Sigmoid colon (tissue), 7 donors: ENCODE measurements around the gene NCSTN. TPM values are rescaled to one million over a fixed set of nuclear protein-coding genes. Genes with fewer than 3 reads are reported as not detected.

ENCODE experiments used
- DNase-seq: peaks from one replicate; pipeline ENCODE4 v3.0.0-alpha.2; 2019
- H3K27ac ChIP-seq, 4 donors: fragments of 200-600 bp; sonication (generic); one replicate each; pipeline ENCODE4 v1.5.1; 2016 to 2019; ENCODE audit warnings: mild to moderate bottlenecking in 1 of 4
- H3K27me3 ChIP-seq, 3 donors: fragments of 200-600 bp; sonication (generic); one replicate each; pipeline ENCODE4 v1.5.1; 2019; ENCODE audit warnings: mild to moderate bottlenecking in 1 of 3
- H3K36me3 ChIP-seq, 4 donors: fragments of 200-600 bp; sonication (generic); one replicate each; pipeline ENCODE4 v1.5.1; 2016 to 2019
- H3K4me1 ChIP-seq, 4 donors: fragments of 200-600 bp; sonication (generic); one replicate each; pipeline ENCODE4 v1.5.1; 2017 to 2019
- H3K4me3 ChIP-seq, 4 donors: fragments of 200-600 bp; sonication (generic); one replicate each; pipeline ENCODE4 v1.5.1; 2017 to 2019; ENCODE audit warnings: mild to moderate bottlenecking in 2 of 4, moderate library complexity in 1 of 4
- H3K9me3 ChIP-seq, 4 donors: fragments of 200-600 bp in 3 of 4; sonication (generic) in 3 of 4; one replicate each; pipeline versions ENCODE4 v1.5.1 to v1.6.1; 2013 to 2019
- EP300 ChIP-seq, 4 donors: sonication (generic); formaldehyde crosslinking; IDR thresholded peaks; one replicate each; pipeline ENCODE4 v1.6.1; 2017; ENCODE audit warnings: antibody characterized with exemption in 4 of 4
- POLR2A ChIP-seq, 2 donors: fragments of 450-650 bp; IDR thresholded peaks; one replicate each; pipeline ENCODE4 v1.6.1; 2016; ENCODE audit warnings: antibody characterized with exemption in 2 of 2, mild to moderate bottlenecking in 2 of 2, moderate library complexity in 2 of 2
- POLR2AphosphoS5 ChIP-seq, 4 donors: sonication (generic); formaldehyde crosslinking; IDR thresholded peaks; one replicate each; pipeline ENCODE4 v1.6.1; 2017; ENCODE audit warnings: antibody characterized with exemption in 4 of 4
- WGBS, 2 donors: extraction: QIAGEN DNeasy Blood & Tissue Kit; methylation state at CpG; one replicate each; pipeline ENCODE4 v1.1.7; 2013; 5-methylcytosine and 5-hydroxymethylcytosine counted together
- intact Hi-C: fragments of 100-400 bp; cut with DNase I; formaldehyde crosslinking; loops from one replicate; pipeline ENCODE4 v1.15.1; 2023
- polyA plus RNA-seq, 3 donors: library from polyadenylated mRNA; stranded (reverse); fragments of 200-250 nt; gene quantifications; one replicate each; pipeline ENCODE4 v1.2.3, GENCODE V29; 2013
- total RNA-seq, 4 donors: library from RNA; depleted of rRNA; stranded (reverse); fragments of >200 nt; gene quantifications; one replicate each; pipeline ENCODE4 v1.1.0, GENCODE V29; 2016
- TF ChIP-seq, protein P1 (sequence below), 4 experiments: fragments of 450-650 bp in 3 of 4; fragments of 200-600 bp in 1 of 4; IDR thresholded peaks; one replicate each; pipeline ENCODE4 v1.5.1; 2016 to 2019; ENCODE audit warnings: antibody characterized with exemption in 4 of 4, mild to moderate bottlenecking in 3 of 4, moderate library complexity in 2 of 4
- donor health status: healthy with polysubstance abuse.
- donor health status: Bipolar disorder and iron deficiency.
- donor health status: healthy.

The NCSTN gene
- total and polyA plus RNA-seq, 7 donors, result 12.0 to 55.6 (median 32.9) TPM

DNA sequence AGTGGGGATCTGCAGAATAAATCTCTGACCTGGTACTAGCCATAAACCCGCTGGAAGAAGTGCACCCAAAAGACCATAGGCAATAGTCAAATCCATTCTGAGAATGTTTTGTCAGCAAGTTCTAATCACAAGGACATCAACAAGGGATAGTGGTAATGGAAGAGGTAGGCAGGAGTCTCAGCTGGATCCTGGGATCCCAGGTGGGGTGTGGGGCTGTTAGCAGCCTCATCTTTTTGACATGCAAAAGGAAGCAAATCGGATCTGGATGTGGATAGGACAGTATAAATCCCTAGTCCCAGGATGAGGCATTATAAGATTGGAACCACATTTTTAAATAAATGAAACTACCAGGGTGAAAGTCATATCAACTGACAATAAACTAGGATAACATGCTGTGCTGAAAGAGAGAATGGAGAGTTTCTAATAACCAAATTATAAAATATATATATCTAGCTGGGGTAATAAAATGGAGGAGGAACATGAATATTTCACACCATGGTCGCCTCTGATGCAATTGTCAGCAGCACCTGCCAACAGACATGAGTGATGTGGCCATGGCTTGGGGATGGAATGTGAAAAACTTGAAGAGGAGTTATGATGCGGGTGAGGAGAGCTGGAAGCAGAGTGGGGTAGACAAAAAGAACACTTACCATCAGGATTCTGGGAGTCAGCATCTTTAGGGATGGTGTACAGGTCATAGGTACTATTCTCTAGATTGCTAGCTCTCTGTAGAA lies 34.6 kb upstream of the NCSTN start:
- intact Hi-C loops, result no loop called here
- no peaks in the 10 kb centered on the region for H3K27me3 ChIP-seq
- DNase-seq, result no peak
- WGBS, 2 donors, result 92 to 93% methylated on average over 4 of the region's 4 CpGs
- peaks cover 74 to 100% (median 90%) of the 10 kb centered on the region in 4 donors for H3K36me3 ChIP-seq
- H3K4me1 ChIP-seq, result no peaks in the 10 kb centered on the region
- no peak for TF ChIP-seq POLR2A (IDR thresholded peaks at IDR 0.05)
- TF ChIP-seq POLR2AphosphoS5 (IDR thresholded peaks at IDR 0.05), result no peak
- no peak for TF ChIP-seq EP300 (IDR thresholded peaks at IDR 0.05)
- TF ChIP-seq, protein P1, sequence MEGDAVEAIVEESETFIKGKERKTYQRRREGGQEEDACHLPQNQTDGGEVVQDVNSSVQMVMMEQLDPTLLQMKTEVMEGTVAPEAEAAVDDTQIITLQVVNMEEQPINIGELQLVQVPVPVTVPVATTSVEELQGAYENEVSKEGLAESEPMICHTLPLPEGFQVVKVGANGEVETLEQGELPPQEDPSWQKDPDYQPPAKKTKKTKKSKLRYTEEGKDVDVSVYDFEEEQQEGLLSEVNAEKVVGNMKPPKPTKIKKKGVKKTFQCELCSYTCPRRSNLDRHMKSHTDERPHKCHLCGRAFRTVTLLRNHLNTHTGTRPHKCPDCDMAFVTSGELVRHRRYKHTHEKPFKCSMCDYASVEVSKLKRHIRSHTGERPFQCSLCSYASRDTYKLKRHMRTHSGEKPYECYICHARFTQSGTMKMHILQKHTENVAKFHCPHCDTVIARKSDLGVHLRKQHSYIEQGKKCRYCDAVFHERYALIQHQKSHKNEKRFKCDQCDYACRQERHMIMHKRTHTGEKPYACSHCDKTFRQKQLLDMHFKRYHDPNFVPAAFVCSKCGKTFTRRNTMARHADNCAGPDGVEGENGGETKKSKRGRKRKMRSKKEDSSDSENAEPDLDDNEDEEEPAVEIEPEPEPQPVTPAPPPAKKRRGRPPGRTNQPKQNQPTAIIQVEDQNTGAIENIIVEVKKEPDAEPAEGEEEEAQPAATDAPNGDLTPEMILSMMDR (IDR thresholded peaks at IDR 0.05), result no peak
- H3K9me3 ChIP-seq, result no peaks in the 10 kb centered on the region
- H3K27ac ChIP-seq, result no peak overlapping the region
- no peak overlapping the region for H3K4me3 ChIP-seq

GRCh38 chr1:160309185-160309557 lies 34.0 kb upstream of the NCSTN start:
- H3K36me3 ChIP-seq, result peaks cover 74 to 100% (median 87%) of the 10 kb centered on the region in 4 donors
- TF ChIP-seq POLR2A (IDR thresholded peaks at IDR 0.05) (no peak), EP300 (IDR thresholded peaks at IDR 0.05) (no peak), POLR2AphosphoS5 (IDR thresholded peaks at IDR 0.05) (no peak)
- TF ChIP-seq, protein P1 (IDR thresholded peaks at IDR 0.05), result no peak
- H3K27me3 ChIP-seq, result no peaks in the 10 kb centered on the region
- intact Hi-C loops, result no loop called here
- H3K9me3 ChIP-seq, result no peaks in the 10 kb centered on the region
- no peak for DNase-seq
- H3K27ac ChIP-seq, result no peak overlapping the region
- H3K4me1 ChIP-seq, result no peaks in the 10 kb centered on the region
- no peak overlapping the region for H3K4me3 ChIP-seq

- intact Hi-C loops, result no loop called here
- H3K27me3 ChIP-seq, result no peaks in the 10 kb centered on the region
- 80 to 84% methylated on average over 1 of the region's 1 CpG for WGBS, 2 donors
- H3K36me3 ChIP-seq, result peaks cover 72 to 100% (median 83%) of the 10 kb centered on the region in 4 donors
- no peak overlapping the region for H3K27ac ChIP-seq
- no peaks in the 10 kb centered on the region for H3K4me1 ChIP-seq
- no peak overlapping the region for H3K4me3 ChIP-seq
- TF ChIP-seq POLR2A (IDR thresholded peaks at IDR 0.05) (no peak), EP300 (IDR thresholded peaks at IDR 0.05) (no peak), POLR2AphosphoS5 (IDR thresholded peaks at IDR 0.05) (no peak)
- TF ChIP-seq, protein P1 (IDR thresholded peaks at IDR 0.05), result no peak
- H3K9me3 ChIP-seq, result no peaks in the 10 kb centered on the region
- DNase-seq, result no peak
These were observed 33.6 kb upstream of the NCSTN start for GRCh38 chr1:160309571-160309970.

GRCh38 chr1:160315359-160315758 lies 27.8 kb upstream of the NCSTN start:
- TF ChIP-seq, protein P1 (IDR thresholded peaks at IDR 0.05), result no peak
- no peak for TF ChIP-seq POLR2A (IDR thresholded peaks at IDR 0.05)
- TF ChIP-seq POLR2AphosphoS5 (IDR thresholded peaks at IDR 0.05), result no peak
- TF ChIP-seq EP300 (IDR thresholded peaks at IDR 0.05), result no peak
- H3K27me3 ChIP-seq, result no peaks in the 10 kb centered on the region
- H3K4me3 ChIP-seq, result no peak overlapping the region
- no peaks in the 10 kb centered on the region for H3K4me1 ChIP-seq
- no peak for DNase-seq
- WGBS, 2 donors, result 55 to 74% methylated on average over 2 of the region's 2 CpGs
- no peak overlapping the region for H3K27ac ChIP-seq
- peaks cover 41 to 95% (median 59%) of the 10 kb centered on the region in 4 donors for H3K36me3 ChIP-seq
- no peaks in the 10 kb centered on the region for H3K9me3 ChIP-seq
- intact Hi-C loops, result no loop called here

DNA sequence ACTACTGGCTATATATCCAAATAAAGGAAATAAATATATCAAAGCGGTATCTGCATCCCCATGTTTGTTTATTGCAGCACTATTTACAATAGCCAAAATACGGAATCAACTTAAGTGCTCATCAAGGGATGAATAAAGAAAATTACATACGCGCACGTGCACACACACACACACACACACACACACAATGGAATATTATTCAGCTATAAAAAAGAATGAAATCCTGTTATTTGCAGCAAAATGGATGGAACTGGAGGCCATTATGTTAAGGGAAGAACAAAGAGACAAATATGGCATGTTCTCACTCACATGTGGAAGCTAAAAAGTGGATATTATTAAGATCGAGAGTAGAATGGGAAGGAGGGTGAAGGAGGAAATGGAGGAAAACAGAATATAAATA lies 20.4 kb upstream of the NCSTN start:
- no peak for DNase-seq
- no peak overlapping the region for H3K27ac ChIP-seq
- no peaks in the 10 kb centered on the region for H3K4me1 ChIP-seq
- 96 to 98% methylated on average over 6 of the region's 6 CpGs for WGBS, 2 donors
- no peaks in the 10 kb centered on the region for H3K27me3 ChIP-seq
- H3K36me3 ChIP-seq, result peaks cover under 1 to 92% (median 35%) of the 10 kb centered on the region in 4 donors
- no peak overlapping the region for H3K4me3 ChIP-seq
- H3K9me3 ChIP-seq, result no peaks in the 10 kb centered on the region
- intact Hi-C loops, result no loop called here
- no peak for TF ChIP-seq EP300 (IDR thresholded peaks at IDR 0.05)
- TF ChIP-seq POLR2AphosphoS5 (IDR thresholded peaks at IDR 0.05), result no peak
- TF ChIP-seq, protein P1 (IDR thresholded peaks at IDR 0.05), result no peak
- TF ChIP-seq POLR2A (IDR thresholded peaks at IDR 0.05), result no peak
